OCI-M2 (cell line): ENCODE measurements around the gene HMG20A.

Experiments used
- DNase-seq: peaks from one replicate; lab custom pipeline; 2025; ENCODE audit not compliant: unreplicated experiment; lab: John Stamatoyannopoulos, UW

The HMG20A gene

DNA sequence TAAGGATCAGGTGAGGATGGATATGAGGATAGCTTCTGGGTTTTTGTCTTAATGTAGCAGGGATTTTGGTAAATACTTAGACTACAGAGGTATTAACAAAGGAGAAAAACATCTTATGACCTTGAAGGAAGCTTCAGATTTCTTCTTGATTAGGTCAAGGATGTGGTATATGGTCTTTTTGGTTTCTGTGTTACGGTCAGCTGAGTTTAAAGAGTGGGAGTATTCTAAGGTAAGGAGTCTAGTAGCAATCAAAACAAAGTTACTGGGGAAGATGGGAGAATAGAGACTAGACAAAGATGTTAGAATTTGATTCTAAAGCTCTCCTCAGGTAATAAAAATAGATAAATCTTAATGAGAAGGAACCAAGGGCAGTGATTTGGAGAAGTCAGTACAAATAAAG is 6.2 kb downstream of the HMG20A start:
- DNase-seq: no peak

DNA sequence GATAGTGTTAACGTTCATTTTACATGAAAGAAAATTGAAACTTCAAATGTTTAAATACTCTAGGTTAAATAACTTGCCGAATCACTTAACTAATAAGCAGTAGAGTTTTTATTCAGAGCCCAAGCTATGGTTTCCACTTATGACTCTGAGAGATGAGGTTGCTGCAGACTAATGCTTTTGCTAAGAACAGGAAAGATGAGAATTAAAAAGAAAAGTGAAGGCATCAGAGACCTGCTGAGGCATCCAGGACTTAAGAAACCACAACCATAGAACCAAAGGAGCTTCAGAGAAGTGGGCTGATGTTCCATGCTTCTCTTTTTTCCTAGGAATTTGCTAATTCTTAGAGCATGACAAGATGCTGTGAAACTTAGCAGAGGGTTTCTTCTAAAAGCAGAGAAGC is 9.5 kb downstream of the HMG20A start:
- DNase-seq: no peak

GRCh38 chr15:77430652-77431051 is 10.0 kb downstream of the HMG20A start:
- DNase-seq: no peak

GRCh38 chr15:77436822-77437221 is 16.1 kb downstream of the HMG20A start:
- DNase-seq: no peak

- no peak for DNase-seq
Measured at GRCh38 chr15:77437264-77437663, 16.6 kb downstream of the HMG20A start.

- DNase-seq: no peak
Measured at GRCh38 chr15:77440378-77440999, 19.8 kb downstream of the HMG20A start.

GRCh38 chr15:77446840-77447390 is 26.2 kb downstream of the HMG20A start:
- DNase-seq: no peak

GRCh38 chr15:77454265-77454664 is 33.6 kb downstream of the HMG20A start:
- DNase-seq: no peak

DNA sequence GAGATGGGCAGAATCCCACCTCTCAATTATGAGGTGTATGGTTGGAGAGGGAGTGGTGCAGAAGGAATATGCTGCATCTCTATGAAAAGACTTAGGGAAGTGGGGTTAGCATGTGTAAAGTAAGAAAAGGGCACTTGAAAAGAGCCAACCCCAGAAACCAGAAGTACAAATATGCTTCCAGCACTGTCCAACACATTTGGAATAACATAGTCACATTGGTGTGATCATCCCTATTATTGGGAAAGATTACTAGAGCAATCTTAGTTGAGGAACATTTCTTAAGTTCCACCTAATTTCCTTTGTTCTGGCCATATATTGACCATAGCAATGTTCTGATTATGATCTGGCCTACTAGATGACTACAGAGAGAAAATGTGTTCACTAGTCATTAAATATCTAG is 34.3 kb downstream of the HMG20A start:
- no peak for DNase-seq

DNA sequence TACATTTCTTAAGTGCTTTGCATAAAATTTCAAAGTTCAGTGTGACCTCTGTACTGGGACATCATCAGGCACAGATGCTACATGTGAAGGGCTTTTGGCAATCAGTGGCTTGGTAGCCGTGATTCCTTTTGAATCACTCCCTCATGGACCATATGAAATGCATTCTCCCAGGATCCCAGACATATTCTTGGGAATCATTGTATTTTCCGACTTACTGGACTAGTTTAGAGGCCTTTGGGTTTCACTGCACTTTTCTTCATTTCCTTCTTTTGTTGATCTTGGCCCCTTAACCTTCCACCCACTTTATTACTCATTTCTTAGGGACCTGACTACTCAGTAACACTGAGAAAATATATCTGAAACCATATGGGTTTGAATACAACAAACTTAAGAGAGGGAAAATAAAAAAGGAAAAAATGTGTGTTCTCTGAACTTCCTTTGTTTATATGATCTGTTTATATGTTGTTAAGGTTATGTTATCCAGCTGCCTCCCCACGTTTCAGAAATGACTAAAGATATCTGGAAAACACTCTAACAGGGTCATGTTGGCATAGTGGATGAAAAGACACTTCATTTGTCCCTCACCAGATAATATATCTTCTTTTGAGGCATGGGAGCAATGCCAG is 35.1 kb downstream of the HMG20A start:
- no peak for DNase-seq

DNA sequence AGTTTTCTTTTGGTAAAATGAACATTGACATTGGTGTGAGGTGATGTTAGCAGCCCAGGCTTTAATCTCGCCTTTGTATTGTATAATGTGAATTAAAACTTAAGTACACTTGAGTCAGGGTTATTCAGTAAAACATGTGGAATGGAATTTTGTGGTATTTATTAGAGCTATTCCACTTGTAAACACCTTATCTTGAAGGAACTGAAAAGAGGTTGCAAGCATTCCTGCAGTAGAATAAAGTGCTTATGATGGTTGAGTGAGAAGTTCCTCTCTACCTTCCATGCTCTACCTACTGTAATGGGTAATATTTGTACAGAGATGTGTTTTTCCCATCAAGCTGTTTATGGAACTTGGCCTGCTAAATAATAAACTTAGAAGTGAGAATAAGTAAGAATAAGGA is 36.1 kb downstream of the HMG20A start:
- DNase-seq: no peak

DNA sequence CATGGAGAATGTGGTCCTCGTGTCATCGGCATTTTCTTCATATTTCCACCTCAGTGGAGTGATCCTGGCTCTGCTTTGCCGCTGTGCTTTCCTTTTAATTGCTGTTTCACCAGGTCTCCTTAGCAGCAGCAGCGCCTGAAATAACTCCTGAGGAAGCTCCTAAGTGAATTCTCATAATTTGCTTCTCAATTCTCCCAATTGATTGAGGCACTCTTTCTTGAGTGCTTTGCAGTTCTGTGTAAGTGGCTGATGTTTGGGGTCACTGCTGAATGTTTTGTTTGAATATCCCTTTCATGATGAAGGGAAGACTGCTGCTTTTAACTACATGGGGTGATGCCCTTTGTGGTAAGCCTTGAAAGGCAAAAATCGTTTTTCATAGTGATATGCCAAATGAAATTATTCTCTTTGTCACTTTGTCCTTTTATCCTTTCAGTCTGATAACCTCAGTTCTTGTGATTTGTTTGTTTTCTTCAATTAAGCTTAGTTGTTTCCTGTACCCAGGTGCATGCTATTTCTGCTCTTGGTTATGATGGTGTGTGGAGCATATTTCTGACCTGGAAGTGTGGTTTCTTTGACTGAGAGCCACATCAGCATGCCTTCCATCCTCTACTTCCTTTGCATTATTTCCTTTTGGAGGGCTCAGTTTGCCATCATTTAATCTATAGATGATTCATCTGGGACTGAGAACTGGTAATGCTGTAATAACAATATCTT is 36.7 kb downstream of the HMG20A start:
- DNase-seq: no peak

DNA sequence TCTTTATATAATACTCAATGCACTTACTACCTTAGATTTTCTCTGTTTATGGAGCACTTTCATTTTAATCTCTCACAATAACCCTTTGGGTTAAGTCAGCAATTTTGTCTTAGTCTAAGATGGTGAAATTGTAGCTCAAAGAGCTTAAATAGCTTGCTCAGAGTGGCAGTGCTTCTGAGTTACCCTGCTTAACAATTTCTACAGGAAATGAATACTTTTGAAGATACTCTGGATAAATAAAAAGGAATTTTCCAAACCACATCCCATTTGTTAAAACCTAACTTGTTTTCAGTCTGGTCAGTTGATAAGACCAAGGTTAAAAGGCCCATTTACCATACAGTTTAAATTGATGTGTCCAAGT is 37.2 kb downstream of the HMG20A start:
- no peak for DNase-seq

DNA sequence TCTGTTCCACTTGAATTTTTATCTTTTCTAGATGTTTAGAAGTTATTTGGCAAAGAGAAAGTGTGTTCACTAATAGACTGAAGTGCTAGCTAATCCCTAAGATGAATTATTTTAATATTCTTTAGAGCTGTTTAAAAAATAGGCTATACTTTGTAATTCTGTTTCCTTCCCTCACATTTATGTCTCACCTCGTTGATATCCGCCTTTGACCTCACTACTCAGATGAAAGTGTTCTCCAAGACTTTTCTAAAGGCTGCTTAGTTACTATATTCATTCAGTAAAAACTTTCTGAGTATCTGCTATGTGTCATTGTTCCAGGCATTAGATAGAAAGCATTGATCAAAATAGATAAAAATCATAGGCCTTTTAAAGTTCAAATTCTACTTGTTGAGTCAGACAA is 38.3 kb downstream of the HMG20A start:
- no peak for DNase-seq

DNA sequence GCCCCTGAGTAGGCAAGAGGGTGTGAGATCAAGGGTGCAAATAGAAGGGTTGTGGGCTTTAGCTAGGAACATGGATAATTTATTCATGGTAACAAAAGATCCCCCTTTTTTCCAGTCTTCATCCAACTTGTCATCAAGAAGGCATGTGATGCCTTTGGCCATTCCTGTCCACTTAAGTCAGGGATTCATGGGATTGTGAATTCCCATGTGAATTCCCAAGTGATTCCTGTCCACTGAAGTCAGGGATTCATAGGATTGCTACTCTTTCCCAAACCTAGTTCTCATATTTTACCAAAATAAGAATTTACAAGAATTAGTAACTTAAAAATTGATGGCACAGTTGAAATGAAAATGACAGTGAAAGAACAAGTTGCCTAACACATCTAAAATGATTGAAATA is 40.8 kb downstream of the HMG20A start:
- no peak for DNase-seq

DNA sequence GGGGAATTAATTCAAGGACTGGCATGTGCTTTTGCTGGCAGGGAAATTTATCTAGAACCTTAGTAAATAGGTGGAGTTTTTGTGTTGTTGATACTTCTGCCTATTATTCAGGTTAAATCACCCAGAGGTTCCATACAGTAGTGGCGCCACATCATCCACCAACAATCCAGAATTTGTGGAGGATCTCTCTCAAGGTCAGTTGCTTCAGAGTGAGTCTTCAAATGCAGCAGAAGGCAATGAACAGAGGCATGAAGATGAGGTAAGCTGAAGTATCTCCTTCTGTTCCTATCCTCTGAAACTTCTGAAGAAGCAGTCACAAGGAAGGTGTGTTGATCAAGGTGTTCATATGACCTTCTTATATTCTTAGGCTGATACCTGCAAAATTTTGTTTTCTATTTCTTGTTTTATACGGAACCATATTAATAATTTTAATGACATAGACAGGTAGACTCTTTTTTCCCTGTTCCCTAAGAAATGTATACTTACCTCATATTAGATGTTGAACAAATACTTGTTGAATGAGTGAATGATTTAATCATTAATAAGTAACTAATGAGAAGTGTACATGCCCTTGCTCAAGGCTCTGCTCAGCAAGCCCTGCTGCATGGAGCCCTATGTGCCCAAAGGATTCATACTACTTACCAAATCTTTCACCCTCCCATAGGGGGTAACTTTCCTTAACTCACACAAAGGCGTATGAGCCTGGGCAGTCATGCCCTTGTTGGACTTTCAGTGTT is 43.6 kb downstream of the HMG20A start:
- DNase-seq: no peak

GRCh38 chr15:77466521-77466920 is 45.8 kb downstream of the HMG20A start:
- no peak for DNase-seq

DNA sequence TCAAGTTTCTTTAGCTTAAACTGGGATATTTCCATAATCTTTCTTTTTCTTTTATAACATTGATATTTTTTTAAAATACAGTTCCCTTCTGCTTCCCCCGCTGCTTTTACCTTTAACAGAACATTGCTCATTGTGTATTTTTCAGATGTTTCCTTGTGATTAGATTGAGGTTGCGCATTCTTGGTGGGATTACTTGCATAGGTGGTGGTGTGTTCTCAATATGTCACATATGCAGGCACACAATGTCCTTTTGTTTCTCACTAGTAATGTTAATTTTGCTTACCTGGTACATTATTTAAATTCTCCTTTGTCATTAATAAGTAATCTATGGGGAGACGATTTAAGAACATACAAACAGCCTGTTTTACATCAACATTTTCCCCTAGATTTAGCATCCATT is 48.2 kb downstream of the HMG20A start:
- no peak for DNase-seq

DNA sequence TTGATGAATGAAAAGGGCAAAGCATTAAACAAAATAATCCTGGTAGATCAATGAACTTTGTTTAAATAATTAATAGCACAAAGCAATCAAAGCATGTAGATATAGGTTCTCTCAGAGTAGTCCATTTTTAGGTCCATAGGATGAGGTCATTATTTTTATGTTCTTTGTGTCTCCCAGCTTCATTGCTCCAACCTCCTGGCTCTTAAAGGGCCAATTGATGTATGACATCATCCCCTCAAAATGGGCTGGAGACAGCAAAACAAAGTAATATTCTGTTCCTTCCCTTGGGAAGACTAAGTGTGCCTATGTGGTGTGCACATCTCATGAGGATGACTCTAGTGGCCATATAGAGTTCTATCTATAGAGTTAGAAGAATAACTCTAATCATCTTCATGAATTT is 49.5 kb downstream of the HMG20A start:
- DNase-seq: no peak

DNA sequence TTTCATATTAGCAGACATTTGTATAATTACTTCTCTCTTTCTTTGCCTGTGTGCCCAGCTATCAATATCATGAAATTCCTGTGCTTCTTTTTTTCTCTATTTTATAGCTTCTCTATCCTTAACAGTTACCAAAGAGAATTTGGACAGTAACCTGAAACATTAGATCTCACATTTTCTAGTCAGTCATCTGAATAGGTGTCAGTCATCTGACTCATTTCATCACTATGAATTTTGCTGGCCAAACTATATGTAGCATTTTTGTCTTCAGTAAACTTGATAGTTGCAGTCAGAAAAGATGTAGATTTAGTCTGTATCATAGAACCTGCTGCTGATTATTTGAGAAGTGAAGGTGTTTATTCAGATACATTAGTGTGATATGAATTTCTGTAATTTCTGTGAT is 52.6 kb downstream of the HMG20A start:
- DNase-seq: no peak

- no peak for DNase-seq
Measured at GRCh38 chr15:77474310-77474988, 53.8 kb downstream of the HMG20A start.
